ENCODE data around the gene EYS. TPM values are rescaled to one million over a fixed set of nuclear protein-coding genes. Genes with fewer than 3 reads are reported as not detected.

Gene EYS
- total RNA-seq, 6 experiments from 2014 or later: 0.18 TPM; not detected in 5

DNA sequence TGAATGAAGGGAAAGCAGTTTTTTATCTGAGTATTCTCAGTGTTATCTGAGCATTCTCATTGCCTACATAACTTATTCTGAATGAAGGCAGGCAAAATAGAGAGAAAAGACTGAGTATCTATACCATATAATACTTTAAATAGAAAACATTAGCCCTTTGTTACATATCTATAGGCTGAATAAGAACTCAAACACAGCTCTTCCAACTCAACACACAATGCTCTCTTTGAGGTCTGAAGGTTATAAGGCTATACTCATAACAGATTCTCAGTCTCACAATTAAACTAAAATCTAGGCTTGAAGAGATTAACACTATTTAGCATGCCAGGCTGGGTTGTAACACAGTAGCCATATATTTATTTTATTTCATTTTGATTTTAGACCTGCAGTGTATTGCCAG is 56.9 kb downstream of the EYS start:
- Mint-ChIP-seq H3K27me3 (ENCODE audit: insufficient read depth) (no peaks in the 10 kb centered on the region), H3K36me3 (ENCODE audit: low read depth) (no peaks in the 10 kb centered on the region), H3K4me3 (no peak overlapping the region), H3K27ac (no peak overlapping the region), H3K4me1 (ENCODE audit: low read depth) (no peaks in the 10 kb centered on the region), H3K9me3 (peaks cover 43% of the 10 kb centered on the region)
- TF ChIP-seq, protein P1, sequence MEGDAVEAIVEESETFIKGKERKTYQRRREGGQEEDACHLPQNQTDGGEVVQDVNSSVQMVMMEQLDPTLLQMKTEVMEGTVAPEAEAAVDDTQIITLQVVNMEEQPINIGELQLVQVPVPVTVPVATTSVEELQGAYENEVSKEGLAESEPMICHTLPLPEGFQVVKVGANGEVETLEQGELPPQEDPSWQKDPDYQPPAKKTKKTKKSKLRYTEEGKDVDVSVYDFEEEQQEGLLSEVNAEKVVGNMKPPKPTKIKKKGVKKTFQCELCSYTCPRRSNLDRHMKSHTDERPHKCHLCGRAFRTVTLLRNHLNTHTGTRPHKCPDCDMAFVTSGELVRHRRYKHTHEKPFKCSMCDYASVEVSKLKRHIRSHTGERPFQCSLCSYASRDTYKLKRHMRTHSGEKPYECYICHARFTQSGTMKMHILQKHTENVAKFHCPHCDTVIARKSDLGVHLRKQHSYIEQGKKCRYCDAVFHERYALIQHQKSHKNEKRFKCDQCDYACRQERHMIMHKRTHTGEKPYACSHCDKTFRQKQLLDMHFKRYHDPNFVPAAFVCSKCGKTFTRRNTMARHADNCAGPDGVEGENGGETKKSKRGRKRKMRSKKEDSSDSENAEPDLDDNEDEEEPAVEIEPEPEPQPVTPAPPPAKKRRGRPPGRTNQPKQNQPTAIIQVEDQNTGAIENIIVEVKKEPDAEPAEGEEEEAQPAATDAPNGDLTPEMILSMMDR (IDR thresholded peaks at IDR 0.05): no peak
- DNase-seq: no peak

DNA sequence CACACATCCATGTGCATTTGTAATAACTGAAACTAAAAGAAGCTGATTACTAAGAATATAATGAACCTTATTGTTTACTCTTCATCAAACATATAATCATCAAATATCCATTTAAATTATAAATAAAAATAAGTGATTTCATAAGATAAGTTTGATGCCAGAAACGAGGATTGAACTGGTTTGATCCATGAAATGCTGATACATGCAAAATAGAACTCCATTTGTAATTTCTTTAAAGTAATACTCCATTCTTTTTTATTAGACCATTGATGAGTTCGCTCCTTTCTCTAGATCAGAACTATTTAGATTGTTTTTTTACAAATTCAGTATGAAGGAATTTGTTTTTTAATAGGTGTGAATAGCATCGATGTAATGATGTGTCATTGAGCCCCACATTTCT is 57.6 kb downstream of the EYS start:
- TF ChIP-seq, protein P1 (IDR thresholded peaks at IDR 0.05): no peak
- Mint-ChIP-seq H3K9me3 (peaks cover 43% of the 10 kb centered on the region), H3K4me3 (no peak overlapping the region)

GRCh38 chr6:65646544-65646943 is 60.5 kb downstream of the EYS start:
- Mint-ChIP-seq H3K27me3 (ENCODE audit: insufficient read depth) (no peaks in the 10 kb centered on the region), H3K9me3 (peaks cover 46% of the 10 kb centered on the region), H3K27ac (no peak overlapping the region), H3K36me3 (ENCODE audit: low read depth) (no peaks in the 10 kb centered on the region), H3K4me1 (ENCODE audit: low read depth) (no peaks in the 10 kb centered on the region), H3K4me3 (no peak overlapping the region)
- TF ChIP-seq, protein P1 (IDR thresholded peaks at IDR 0.05): no peak
- DNase-seq: no peak

More for the DNA sequence above, 57.6 kb downstream of the EYS start:
- no peak for DNase-seq
- H3K4me1 Mint-ChIP-seq (ENCODE audit: low read depth): no peaks in the 10 kb centered on the region
- no peak overlapping the region for H3K27ac Mint-ChIP-seq
- H3K27me3 Mint-ChIP-seq (ENCODE audit: insufficient read depth): no peaks in the 10 kb centered on the region
- no peaks in the 10 kb centered on the region for H3K36me3 Mint-ChIP-seq (ENCODE audit: low read depth)

GRCh38 chr6:65642776-65643175 is 64.2 kb downstream of the EYS start:
- Mint-ChIP-seq H3K27ac (no peak overlapping the region), H3K27me3 (ENCODE audit: insufficient read depth) (no peaks in the 10 kb centered on the region), H3K4me1 (ENCODE audit: low read depth) (no peaks in the 10 kb centered on the region), H3K9me3 (peaks cover 52% of the 10 kb centered on the region), H3K36me3 (ENCODE audit: low read depth) (no peaks in the 10 kb centered on the region), H3K4me3 (no peak overlapping the region)
- no peak for DNase-seq
- TF ChIP-seq, protein P1 (IDR thresholded peaks at IDR 0.05): no peak

- TF ChIP-seq, protein P1 (IDR thresholded peaks at IDR 0.05): no peak
- Mint-ChIP-seq H3K27ac (no peak overlapping the region), H3K27me3 (ENCODE audit: insufficient read depth) (no peaks in the 10 kb centered on the region; the same call in 1 of the 2 replicates), H3K36me3 (ENCODE audit: low read depth) (no peaks in the 10 kb centered on the region), H3K9me3 (peaks cover 31% of the 10 kb centered on the region), H3K4me1 (ENCODE audit: low read depth) (no peaks in the 10 kb centered on the region), H3K4me3 (no peak overlapping the region)
- no peak for DNase-seq
Observed at GRCh38 chr6:65638047-65638831, 68.8 kb downstream of the EYS start.

All from HFFc6 (cell line).